HepG2 (cell line): ENCODE data around the gene DNAJA1. TPM values are rescaled to one million over a fixed set of nuclear protein-coding genes. Genes with fewer than 3 reads are reported as not detected.

Experiments
- ATAC-seq: fragments of 200-7000 bp; cut with Tn5 transposase; 3 replicates; pipeline ENCODE4 v1.9.1; 2020; ENCODE audit warnings: mild to moderate bottlenecking, moderate library complexity
- BruUV-seq: library from RNA; stranded (reverse); fragments of 400-500 nt; replicated peaks from 2 replicates; lab custom pipeline; 2021; lab: Mats Ljungman, UMichigan
- CTCF ChIA-PET: fragments of 300-600 bp; formaldehyde crosslinking; extraction: SDS; loops from one replicate; lab custom pipeline; 2021; ENCODE audit warnings: low total read pairs, inconsistent platforms, low intra/inter-chr PET ratio; lab: Yijun Ruan, JAX
- POLR2A ChIA-PET: fragments of 350-600 bp; sonication (Branson Sonifier 250); formaldehyde crosslinking; loops from one replicate; lab custom pipeline; 2020; ENCODE audit warnings: antibody characterized with exemption, inconsistent platforms; lab: Yijun Ruan, JAX
- DNase-seq: peaks from one replicate; pipeline ENCODE4 v3.0.0-alpha.2; 2015; ENCODE audit warnings: low spot score
- FAIRE-seq: peaks from 3 replicates; lab custom pipeline; 2011; peaks lifted over from hg19 to GRCh38; lab: Jason Lieb, UNC
- H2AFZ ChIP-seq: one replicate; pipeline ENCODE4 v1.6.1; 2011; ENCODE audit warnings: low read length, inconsistent platforms
- H3K27ac ChIP-seq: fragments of 300-600 bp; 3 replicates; pipeline ENCODE4 v1.8.0; 2011; ENCODE audit warnings: mixed run types, mild to moderate bottlenecking, mixed read lengths, low read length, inconsistent platforms; ENCODE audit not compliant: insufficient read depth; ENCODE audit errors: extremely low read length
- H3K27me3 ChIP-seq, 2 experiments: fragments of 200-600 bp in 1 of 2; 2 replicates in 1 of 2; 3 replicates in 1 of 2; pipeline versions ENCODE4 v1.6.0 to v1.8.0; 2011; ENCODE audit warnings: low read length in 2 of 2, mild to moderate bottlenecking in 2 of 2, moderate library complexity in 2 of 2, inconsistent platforms in 1 of 2; ENCODE audit not compliant: insufficient read depth in 2 of 2, control insufficient read depth in 1 of 2
- H3K36me3 ChIP-seq, 2 experiments: fragments of 200-600 bp in 1 of 2; replicated peaks in 1 of 2; 2 replicates in 1 of 2; 3 replicates in 1 of 2; pipeline versions ENCODE4 v1.5.1 to v1.8.0; 2011; ENCODE audit warnings: low read length in 2 of 2, inconsistent platforms in 1 of 2; ENCODE audit not compliant: insufficient read depth in 2 of 2, control insufficient read depth in 1 of 2
- H3K4me1 ChIP-seq: 2 replicates; pipeline ENCODE4 v1.5.1; 2012; ENCODE audit warnings: low read length, inconsistent platforms; ENCODE audit not compliant: insufficient read depth
- H3K4me2 ChIP-seq: 2 replicates; pipeline ENCODE4 v1.6.0; 2011; ENCODE audit warnings: low read depth, low read length, inconsistent platforms
- H3K4me3 ChIP-seq, 3 experiments: fragments of 200-600 bp in 1 of 3; sonication (generic), shearing (Covaris generic) in 1 of 3; replicated peaks in 1 of 3; 2 replicates each; pipeline ENCODE4 v1.5.1; 2011 to 2016; ENCODE audit warnings: low read length in 3 of 3, inconsistent platforms in 2 of 3, low read depth in 2 of 3, mild to moderate bottlenecking in 2 of 3, control low read depth in 1 of 3, mixed read lengths in 1 of 3; ENCODE audit not compliant: insufficient read depth in 1 of 3
- H3K79me2 ChIP-seq: one replicate; pipeline ENCODE4 v1.6.1; 2011; ENCODE audit warnings: low read length, inconsistent platforms; ENCODE audit not compliant: insufficient read depth
- H3K9ac ChIP-seq: 2 replicates; pipeline ENCODE4 v1.6.0; 2011; ENCODE audit warnings: mild to moderate bottlenecking, low read depth, low read length, inconsistent platforms; ENCODE audit not compliant: insufficient read depth
- H3K9me3 ChIP-seq: 2 replicates; pipeline ENCODE4 v1.5.1; 2012; ENCODE audit warnings: mild to moderate bottlenecking, low read length
- H4K20me1 ChIP-seq: 2 replicates; pipeline ENCODE4 v1.6.0; 2011; ENCODE audit warnings: inconsistent platforms, mild to moderate bottlenecking, low read length, moderate library complexity; ENCODE audit not compliant: insufficient read depth
- WGBS: methylation state at CpG from one replicate; pipeline ENCODE4 v1.1.6; 2017; ENCODE audit warnings: low lambda C conversion rate; 5-methylcytosine and 5-hydroxymethylcytosine counted together
- in situ Hi-C: cut with HindIII; loops from 2 replicates; pipeline ENCODE4 v1.10.0; 2017; ENCODE audit warnings: low pct_unique_long_range_greater_than_20kb; ENCODE audit not compliant: extremely low pct_ligation_motif_present
- intact Hi-C: fragments of 100-400 bp; cut with micrococcal nuclease; formaldehyde crosslinking; loops from one replicate; pipeline ENCODE4 v1.10.0; 2022; ENCODE audit not compliant: unreplicated experiment
- polyA plus RNA-seq, 8 experiments: library from polyadenylated mRNA; depleted of rRNA in 3 of 8; stranded (reverse) in 7 of 8; unstranded in 1 of 8; fragments of >200 nt; fragmentation: Illumina TruSeq in 4 of 8; extraction: Trizol in 4 of 8; gene quantifications; 2 replicates each; pipeline versions ENCODE4 v1.2.1 to v1.2.3, GENCODE V29; 2011 to 2016; ENCODE audit warnings: low read depth in 4 of 8, missing spikeins in 1 of 8, mixed read lengths in 1 of 8; ENCODE audit not compliant: insufficient read depth in 1 of 8
- total RNA-seq, 5 experiments: library from RNA; depleted of rRNA; stranded (reverse); fragments of >200 nt; fragmentation: Illumina TruSeq; extraction: Trizol; gene quantifications; 2 replicates each; pipeline ENCODE4 v1.2.3, GENCODE V29; 2016; ENCODE audit warnings: low read depth in 1 of 5
- TF ChIP-seq, protein P1 (sequence below): sonication (generic); formaldehyde crosslinking; IDR thresholded peaks from 2 replicates; pipeline ENCODE4 v1.4.0; 2020; ENCODE audit warnings: missing genetic modification reagents
- TF ChIP-seq, protein P2 (sequence below): sonication (generic); formaldehyde crosslinking; IDR thresholded peaks from 2 replicates; pipeline ENCODE4 v1.5.1; 2020; ENCODE audit warnings: missing genetic modification reagents, mild to moderate bottlenecking, borderline replicate concordance

The DNAJA1 gene
- total and polyA plus RNA-seq, 2 of the 13 experiments (the other 11 are each of a cell fraction or from before 2014, with no cell fraction given) = 95.9 to 306 TPM

DNA sequence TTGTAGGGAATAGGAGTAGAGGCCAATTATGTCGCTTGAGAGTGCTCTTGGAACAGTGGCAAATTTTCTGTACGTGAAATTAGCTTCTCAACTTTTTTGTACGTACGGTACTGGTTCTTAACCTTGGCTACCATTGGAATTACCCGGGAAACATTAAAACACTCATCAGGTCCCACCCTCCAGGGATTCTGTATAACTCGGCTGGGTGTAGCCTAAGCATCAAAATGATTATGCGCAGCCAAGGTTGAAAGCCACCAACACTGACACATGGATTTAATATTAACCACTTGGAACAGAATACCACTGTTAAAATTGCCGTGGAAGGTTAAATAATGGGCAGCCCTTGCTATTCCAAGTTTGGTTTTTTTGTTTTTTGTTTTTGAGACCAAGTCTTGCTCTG is 17.4 kb downstream of the DNAJA1 start:
- H3K9ac ChIP-seq = no peak overlapping the region
- intact Hi-C loops (no loop called here), in situ Hi-C loops (no loop called here)
- TF ChIP-seq, protein P1, sequence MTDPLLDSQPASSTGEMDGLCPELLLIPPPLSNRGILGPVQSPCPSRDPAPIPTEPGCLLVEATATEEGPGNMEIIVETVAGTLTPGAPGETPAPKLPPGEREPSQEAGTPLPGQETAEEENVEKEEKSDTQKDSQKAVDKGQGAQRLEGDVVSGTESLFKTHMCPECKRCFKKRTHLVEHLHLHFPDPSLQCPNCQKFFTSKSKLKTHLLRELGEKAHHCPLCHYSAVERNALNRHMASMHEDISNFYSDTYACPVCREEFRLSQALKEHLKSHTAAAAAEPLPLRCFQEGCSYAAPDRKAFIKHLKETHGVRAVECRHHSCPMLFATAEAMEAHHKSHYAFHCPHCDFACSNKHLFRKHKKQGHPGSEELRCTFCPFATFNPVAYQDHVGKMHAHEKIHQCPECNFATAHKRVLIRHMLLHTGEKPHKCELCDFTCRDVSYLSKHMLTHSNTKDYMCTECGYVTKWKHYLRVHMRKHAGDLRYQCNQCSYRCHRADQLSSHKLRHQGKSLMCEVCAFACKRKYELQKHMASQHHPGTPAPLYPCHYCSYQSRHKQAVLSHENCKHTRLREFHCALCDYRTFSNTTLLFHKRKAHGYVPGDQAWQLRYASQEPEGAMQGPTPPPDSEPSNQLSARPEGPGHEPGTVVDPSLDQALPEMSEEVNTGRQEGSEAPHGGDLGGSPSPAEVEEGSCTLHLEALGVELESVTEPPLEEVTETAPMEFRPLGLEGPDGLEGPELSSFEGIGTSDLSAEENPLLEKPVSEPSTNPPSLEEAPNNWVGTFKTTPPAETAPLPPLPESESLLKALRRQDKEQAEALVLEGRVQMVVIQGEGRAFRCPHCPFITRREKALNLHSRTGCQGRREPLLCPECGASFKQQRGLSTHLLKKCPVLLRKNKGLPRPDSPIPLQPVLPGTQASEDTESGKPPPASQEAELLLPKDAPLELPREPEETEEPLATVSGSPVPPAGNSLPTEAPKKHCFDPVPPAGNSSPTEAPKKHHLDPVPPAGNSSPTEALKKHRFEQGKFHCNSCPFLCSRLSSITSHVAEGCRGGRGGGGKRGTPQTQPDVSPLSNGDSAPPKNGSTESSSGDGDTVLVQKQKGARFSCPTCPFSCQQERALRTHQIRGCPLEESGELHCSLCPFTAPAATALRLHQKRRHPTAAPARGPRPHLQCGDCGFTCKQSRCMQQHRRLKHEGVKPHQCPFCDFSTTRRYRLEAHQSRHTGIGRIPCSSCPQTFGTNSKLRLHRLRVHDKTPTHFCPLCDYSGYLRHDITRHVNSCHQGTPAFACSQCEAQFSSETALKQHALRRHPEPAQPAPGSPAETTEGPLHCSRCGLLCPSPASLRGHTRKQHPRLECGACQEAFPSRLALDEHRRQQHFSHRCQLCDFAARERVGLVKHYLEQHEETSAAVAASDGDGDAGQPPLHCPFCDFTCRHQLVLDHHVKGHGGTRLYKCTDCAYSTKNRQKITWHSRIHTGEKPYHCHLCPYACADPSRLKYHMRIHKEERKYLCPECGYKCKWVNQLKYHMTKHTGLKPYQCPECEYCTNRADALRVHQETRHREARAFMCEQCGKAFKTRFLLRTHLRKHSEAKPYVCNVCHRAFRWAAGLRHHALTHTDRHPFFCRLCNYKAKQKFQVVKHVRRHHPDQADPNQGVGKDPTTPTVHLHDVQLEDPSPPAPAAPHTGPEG (CRISPR knock-in tag) = 0 out of 2 replicates have a peak, but pooled peaks have one; percentile 18
- TF ChIP-seq, protein P2, sequence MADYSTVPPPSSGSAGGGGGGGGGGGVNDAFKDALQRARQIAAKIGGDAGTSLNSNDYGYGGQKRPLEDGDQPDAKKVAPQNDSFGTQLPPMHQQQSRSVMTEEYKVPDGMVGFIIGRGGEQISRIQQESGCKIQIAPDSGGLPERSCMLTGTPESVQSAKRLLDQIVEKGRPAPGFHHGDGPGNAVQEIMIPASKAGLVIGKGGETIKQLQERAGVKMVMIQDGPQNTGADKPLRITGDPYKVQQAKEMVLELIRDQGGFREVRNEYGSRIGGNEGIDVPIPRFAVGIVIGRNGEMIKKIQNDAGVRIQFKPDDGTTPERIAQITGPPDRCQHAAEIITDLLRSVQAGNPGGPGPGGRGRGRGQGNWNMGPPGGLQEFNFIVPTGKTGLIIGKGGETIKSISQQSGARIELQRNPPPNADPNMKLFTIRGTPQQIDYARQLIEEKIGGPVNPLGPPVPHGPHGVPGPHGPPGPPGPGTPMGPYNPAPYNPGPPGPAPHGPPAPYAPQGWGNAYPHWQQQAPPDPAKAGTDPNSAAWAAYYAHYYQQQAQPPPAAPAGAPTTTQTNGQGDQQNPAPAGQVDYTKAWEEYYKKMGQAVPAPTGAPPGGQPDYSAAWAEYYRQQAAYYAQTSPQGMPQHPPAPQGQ (CRISPR knock-in tag) = no peak
- 69% methylated on average over 8 of the region's 8 CpGs for WGBS
- POLR2A ChIA-PET = interaction anchor here (5.0 kb wide), 1 partner anchor 17 kb away, joined by 25 read pairs; the partner anchor contains the start of gene DNAJA1
- peaks cover 36% of the 10 kb centered on the region for H3K4me1 ChIP-seq
- CTCF ChIA-PET = no interaction called here
- no peak overlapping the region for H3K4me3 ChIP-seq
- H2AFZ ChIP-seq = no peak overlapping the region
- ATAC-seq (peak; percentile 41), DNase-seq (no peak), FAIRE-seq (no peak)
- no peaks in the 10 kb centered on the region for H3K79me2 ChIP-seq
- H4K20me1 ChIP-seq = peaks cover 7% of the 10 kb centered on the region; the same call in 1 of the 2 replicates
- H3K9me3 ChIP-seq = no peaks in the 10 kb centered on the region
- no TSS peak for BruUV-seq
- peak overlapping the region; percentile 0 for H3K27ac ChIP-seq
- H3K36me3 ChIP-seq = peaks cover 7 to 31% of the 10 kb centered on the region in 2 experiments
- H3K27me3 ChIP-seq = no peaks in the 10 kb centered on the region
- no peak overlapping the region for H3K4me2 ChIP-seq
